ENCODE data around the gene PACS2.

Gene PACS2

GRCh38 chr14:105369653-105370040 lies 55.1 kb downstream of the PACS2 start:
- DNase-seq (ENCODE audit: low spot score): no peak

- no peak for DNase-seq (ENCODE audit: low spot score)
Measured at GRCh38 chr14:105374389-105374788, 59.8 kb downstream of the PACS2 start.

DNA sequence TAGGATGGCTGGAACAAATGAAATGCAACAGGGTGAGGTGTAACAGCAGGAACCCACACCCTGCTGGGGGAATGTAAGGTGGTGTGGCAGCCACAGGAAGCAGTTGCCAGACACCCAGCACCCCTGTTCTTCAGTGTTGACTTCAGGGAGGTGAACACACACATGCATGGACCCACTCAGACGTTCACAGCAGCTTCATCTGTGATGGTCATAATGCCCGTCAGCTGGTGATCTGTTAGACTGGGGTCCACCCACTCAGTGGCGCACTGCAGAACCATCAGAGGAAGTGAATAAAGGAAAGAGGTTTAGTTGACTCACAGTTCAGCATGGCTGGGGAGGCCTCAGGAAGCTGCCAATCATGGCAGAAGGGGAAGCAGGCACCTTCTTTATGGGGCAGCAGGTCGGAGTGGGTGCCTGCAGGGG lies 61.1 kb downstream of the PACS2 start:
- peak; percentile 73 for DNase-seq (ENCODE audit: low spot score)

- no peak for DNase-seq (ENCODE audit: low spot score)
Measured at GRCh38 chr14:105376521-105377440, 62.2 kb downstream of the PACS2 start.

DNA sequence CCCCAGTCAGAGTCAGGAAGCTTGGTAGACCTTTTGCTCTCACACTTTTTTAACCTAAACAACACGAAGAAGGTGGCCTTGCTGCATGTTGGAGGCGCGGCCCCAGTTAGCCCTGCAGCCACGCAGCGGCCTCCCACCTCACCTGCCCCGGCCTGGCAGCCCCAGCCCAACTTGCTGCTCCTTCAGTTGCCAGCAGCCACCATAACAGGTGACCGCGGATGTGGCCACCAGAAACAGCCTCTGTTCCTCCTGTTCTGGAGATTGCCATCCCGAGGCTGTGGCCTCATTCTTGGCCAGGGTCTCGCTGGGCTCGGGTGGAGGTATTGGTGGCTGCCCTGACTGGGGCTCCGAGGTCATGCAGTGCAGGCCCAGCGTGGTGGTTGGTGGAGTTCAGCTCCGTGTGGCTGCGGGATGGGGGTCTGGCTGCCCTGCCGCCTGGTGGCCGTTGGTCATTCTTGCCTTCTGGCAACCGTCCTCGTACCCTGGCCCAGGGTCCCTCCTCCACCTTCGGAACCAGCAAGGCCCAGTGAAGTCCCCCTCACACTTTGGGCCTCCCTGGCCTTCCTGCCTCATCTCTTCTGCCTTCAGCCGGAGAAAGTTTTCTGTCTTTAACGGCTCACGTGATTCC lies 63.1 kb downstream of the PACS2 start:
- no peak for DNase-seq (ENCODE audit: low spot score)

DNA sequence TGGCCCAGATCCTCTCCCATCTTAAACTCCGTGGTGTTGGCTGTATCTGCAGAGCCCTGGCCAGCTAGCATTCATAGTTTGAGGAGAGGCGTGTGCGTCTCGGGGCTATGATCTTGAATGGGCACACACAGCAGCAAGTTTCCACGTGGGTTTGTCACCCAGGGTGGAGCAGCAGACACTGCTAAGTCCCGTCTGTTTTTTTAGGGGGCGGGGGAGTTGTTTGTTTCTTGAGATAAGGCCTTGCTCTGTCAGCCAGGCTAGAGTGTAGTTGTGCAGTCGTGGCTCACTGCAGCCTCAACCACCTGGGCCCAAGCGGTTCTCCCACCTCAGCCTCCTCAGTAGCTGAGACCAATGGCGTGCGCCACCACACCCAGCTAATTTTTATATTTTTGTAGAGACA lies 63.7 kb downstream of the PACS2 start:
- DNase-seq (ENCODE audit: low spot score): no peak

GRCh38 chr14:105378873-105379685 lies 64.5 kb downstream of the PACS2 start:
- DNase-seq (ENCODE audit: low spot score): no peak

DNA sequence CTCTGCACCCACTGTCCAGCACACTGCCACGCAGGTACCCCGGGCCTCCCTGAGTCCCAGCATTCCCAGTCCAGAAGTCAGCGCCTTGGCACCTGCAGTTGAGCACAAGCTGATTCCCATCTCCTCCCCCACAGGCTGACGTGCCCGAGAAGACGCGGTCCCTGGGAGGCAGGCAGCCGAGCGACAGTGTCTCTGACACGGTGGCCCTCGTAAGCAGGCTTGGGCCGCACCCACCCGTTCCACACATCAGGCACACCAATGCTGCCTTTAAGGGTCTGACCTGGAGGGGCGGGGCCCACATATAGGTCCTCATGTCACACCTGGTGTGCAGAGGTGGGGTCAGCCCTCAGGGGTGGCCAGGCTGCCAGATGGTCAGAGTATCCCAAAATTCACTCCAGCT lies 65.4 kb downstream of the PACS2 start:
- DNase-seq (ENCODE audit: low spot score): no peak

- no peak for DNase-seq (ENCODE audit: low spot score)
Measured at GRCh38 chr14:105380756-105381155, 66.2 kb downstream of the PACS2 start.

- no peak for DNase-seq (ENCODE audit: low spot score)
Measured at GRCh38 chr14:105381446-105382342, 67.1 kb downstream of the PACS2 start.

GRCh38 chr14:105382343-105383082 lies 68.0 kb downstream of the PACS2 start:
- no peak for DNase-seq (ENCODE audit: low spot score)

- DNase-seq (ENCODE audit: low spot score): no peak
Measured at GRCh38 chr14:105383083-105383730, 68.7 kb downstream of the PACS2 start.

DNA sequence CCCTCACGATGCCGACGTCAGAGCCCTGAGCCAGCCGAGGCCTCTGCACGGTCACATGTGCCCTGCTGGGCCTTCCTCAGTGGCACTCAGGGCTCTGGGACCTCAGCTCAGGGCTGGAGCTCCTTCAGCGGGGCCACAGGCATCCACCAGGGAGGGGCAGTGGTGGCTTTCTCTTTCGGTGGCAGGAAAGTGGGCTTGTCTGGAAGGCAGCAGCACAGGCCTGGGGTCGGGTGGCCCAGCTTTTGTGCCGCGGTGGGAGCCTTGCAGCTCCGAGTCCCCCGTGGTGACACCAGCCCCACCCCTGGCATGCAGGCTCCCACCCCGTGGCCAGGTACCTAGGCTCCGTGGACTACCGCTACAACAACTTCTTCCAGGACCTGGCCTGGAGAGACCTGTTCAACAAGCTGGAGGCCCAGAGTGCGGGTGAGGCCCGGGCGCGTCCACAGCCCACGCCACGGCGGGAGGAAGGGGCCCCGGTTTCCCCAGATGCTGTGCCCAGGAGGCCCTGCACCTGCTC lies 69.6 kb downstream of the PACS2 start:
- DNase-seq (ENCODE audit: low spot score): no peak

DNA sequence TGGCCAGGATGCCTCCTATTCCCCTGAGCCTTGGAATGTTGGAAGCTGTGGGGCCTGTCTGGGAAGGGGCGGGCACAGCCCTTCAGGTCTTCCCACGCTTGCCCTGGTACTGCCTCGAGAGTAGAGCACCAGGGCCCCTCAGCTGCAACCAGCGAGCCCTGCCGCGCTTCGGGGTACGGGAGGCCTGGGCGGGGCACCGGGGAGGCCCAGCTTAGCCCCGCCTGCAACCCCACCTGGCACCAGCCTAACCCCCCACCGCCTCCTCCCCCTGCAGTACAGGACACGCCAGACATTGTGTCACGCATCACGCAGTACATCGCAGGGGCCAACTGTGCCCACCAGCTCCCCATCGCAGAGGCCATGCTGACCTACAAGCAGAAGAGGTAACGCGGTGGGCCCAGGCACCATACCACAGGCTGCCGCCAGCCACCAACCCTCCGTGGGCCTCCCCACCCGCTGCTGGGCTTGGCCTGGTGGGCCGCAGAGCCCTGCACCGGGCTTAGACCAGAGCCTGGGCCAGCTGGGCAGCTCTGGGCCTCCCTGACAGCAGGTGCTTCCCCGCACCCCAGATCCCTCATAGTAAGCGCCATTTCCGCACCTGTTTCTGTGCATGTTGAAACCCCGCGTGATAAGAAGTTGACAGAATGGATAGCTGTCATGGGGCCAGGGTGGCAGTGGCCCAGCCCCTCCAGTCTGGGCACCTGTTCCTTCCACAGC lies 70.2 kb downstream of the PACS2 start:
- DNase-seq (ENCODE audit: low spot score): no peak

- no peak for DNase-seq (ENCODE audit: low spot score)
Measured at GRCh38 chr14:105385322-105385637, 70.7 kb downstream of the PACS2 start.

- DNase-seq (ENCODE audit: low spot score): no peak
Measured at GRCh38 chr14:105385698-105386365, 71.3 kb downstream of the PACS2 start.

DNA sequence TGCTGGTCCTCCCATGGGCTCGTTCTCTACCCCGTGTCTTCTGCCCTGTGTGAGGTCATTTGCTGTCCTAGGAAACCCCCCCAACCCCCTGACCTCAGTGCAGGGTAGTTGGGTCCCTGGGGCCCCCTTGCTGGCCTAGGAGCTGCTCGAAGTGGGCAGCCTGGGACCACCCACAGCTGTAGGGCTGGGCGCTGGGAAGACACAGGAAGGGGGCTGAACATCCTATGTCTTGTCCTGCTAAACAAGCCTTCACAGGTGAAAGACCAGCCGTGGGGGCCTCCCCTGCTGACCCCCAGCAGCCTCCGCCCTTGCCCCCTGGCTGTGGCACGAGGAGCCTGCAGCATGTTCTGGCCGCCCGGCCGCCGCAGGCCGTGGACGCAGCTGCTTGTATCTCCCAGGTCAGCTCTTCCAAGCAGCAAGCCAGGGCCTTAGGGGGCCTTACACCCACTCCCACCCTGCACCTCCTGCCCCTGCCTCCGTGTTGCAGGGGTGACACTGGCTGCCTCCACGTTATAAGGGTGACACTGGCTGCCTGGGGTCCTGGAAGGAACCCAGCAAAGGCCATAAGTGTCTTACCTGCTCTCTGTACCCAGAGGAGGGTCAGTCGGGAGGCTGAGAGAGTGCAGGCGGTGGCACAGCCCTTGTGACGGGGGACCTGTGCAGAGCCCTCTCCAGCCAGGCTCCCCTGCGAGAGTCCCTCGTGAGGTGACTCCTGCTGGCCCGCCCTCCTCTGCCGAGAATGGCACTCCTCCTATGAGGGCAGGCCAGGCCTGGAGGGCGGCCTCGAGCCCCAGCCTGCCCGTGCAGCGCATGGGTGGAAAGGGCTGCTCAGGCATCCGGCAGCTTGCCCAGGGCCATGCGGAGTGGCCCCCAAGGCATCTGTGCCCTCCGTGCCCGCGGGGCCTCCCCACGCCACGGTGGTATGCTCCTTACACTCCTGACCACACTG lies 72.3 kb downstream of the PACS2 start:
- no peak for DNase-seq (ENCODE audit: low spot score)

- no peak for DNase-seq (ENCODE audit: low spot score)
Measured at GRCh38 chr14:105387530-105387922, 73.0 kb downstream of the PACS2 start.
